ENCODE data around the gene MOGAT3.
"Not testable (repeated sequence)": the region's sequence is repeated elsewhere in the genome, so short reads cannot be mapped to it uniquely, and the experiment has no call there.

Gene MOGAT3

GRCh38 chr7:101203740-101204738, 3.2 kb upstream of the MOGAT3 start:
- DNase-seq (ENCODE audit: low read depth in 2 of 2): not testable (repeated sequence)

- no peak for DNase-seq (ENCODE audit: low read depth in 2 of 2)
Observed at GRCh38 chr7:101202603-101202918, 1.7 kb upstream of the MOGAT3 start.

GRCh38 chr7:101201695-101202602, 1.1 kb upstream of the MOGAT3 start:
- no peak for DNase-seq (ENCODE audit: low read depth in 2 of 2)

GRCh38 chr7:101200504-101200861, 353 bp downstream of the MOGAT3 start:
- no peak for DNase-seq (ENCODE audit: low read depth in 2 of 2)

GRCh38 chr7:101199522-101199921, 1.3 kb downstream of the MOGAT3 start:
- DNase-seq (ENCODE audit: low read depth in 2 of 2): not testable (repeated sequence)

- no peak for DNase-seq (ENCODE audit: low read depth in 2 of 2)
Observed at GRCh38 chr7:101198476-101198875, 2.4 kb downstream of the MOGAT3 start.

GRCh38 chr7:101197991-101198390, 2.8 kb downstream of the MOGAT3 start:
- DNase-seq (ENCODE audit: low read depth in 2 of 2): no peak

GRCh38 chr7:101195884-101196283, 5.0 kb downstream of the MOGAT3 start:
- no peak for DNase-seq (ENCODE audit: low read depth in 2 of 2)

GRCh38 chr7:101189109-101189508, 11.7 kb downstream of the MOGAT3 start:
- no peak for DNase-seq (ENCODE audit: low read depth in 2 of 2)

GRCh38 chr7:101186844-101187428, 13.9 kb downstream of the MOGAT3 start:
- no peak for DNase-seq (ENCODE audit: low read depth in 2 of 2)

GRCh38 chr7:101186194-101186593, 14.6 kb downstream of the MOGAT3 start:
- no peak for DNase-seq (ENCODE audit: low read depth in 2 of 2)

GRCh38 chr7:101185258-101185839, 15.5 kb downstream of the MOGAT3 start:
- no peak for DNase-seq (ENCODE audit: low read depth in 2 of 2)

GRCh38 chr7:101180130-101180755, 20.6 kb downstream of the MOGAT3 start, which contains the start of gene NAT16:
Gene NAT16, minus strand, starts transcription at chr7:101180293. Its CDS starts 5,486 bp downstream, at chr7:101174807.
- no peak for DNase-seq (ENCODE audit: low read depth in 2 of 2)

- no peak for DNase-seq (ENCODE audit: low read depth in 2 of 2)
Observed at GRCh38 chr7:101179713-101180112, 21.1 kb downstream of the MOGAT3 start.

GRCh38 chr7:101179117-101179516, 21.7 kb downstream of the MOGAT3 start:
- DNase-seq (ENCODE audit: low read depth in 2 of 2): no peak

- no peak for DNase-seq (ENCODE audit: low read depth in 2 of 2)
Observed at GRCh38 chr7:101177644-101178043, 23.2 kb downstream of the MOGAT3 start.

- no peak for DNase-seq (ENCODE audit: low read depth in 2 of 2)
Observed at GRCh38 chr7:101175664-101176063, 25.2 kb downstream of the MOGAT3 start.

GRCh38 chr7:101174322-101174854, 26.4 kb downstream of the MOGAT3 start:
- no peak for DNase-seq (ENCODE audit: low read depth in 2 of 2)

GRCh38 chr7:101173752-101174244, 27.0 kb downstream of the MOGAT3 start:
- peak in 1 of 2 donors; percentile 47 for DNase-seq (ENCODE audit: low read depth in 2 of 2)

- DNase-seq (ENCODE audit: low read depth in 2 of 2): no peak
Observed at GRCh38 chr7:101172854-101173751, 27.7 kb downstream of the MOGAT3 start.
